Ascending aorta (tissue), 2 donors: ENCODE measurements around the gene NPIPB2. TPM values are rescaled to one million over a fixed set of nuclear protein-coding genes. Genes with fewer than 3 reads are reported as not detected.

Source experiments
- DNase-seq, 2 donors: peaks; one replicate each; pipeline ENCODE4 v3.0.0-alpha.2; 2019; ENCODE audit warnings: low spot score in 2 of 2
- H3K27ac ChIP-seq, 2 donors: fragments of 200-600 bp; sonication (generic); one replicate each; pipeline ENCODE4 v1.5.1; 2016 to 2017; ENCODE audit warnings: mild to moderate bottlenecking in 1 of 2
- H3K27me3 ChIP-seq: fragments of 200-600 bp; sonication (generic); one replicate; pipeline ENCODE4 v1.5.1; 2017
- H3K36me3 ChIP-seq, 2 donors: fragments of 200-600 bp; sonication (generic); one replicate each; pipeline ENCODE4 v1.5.1; 2016
- H3K4me1 ChIP-seq, 2 donors: fragments of 200-600 bp; sonication (generic); one replicate each; pipeline ENCODE4 v1.5.1; 2016 to 2017; ENCODE audit warnings: mild to moderate bottlenecking in 1 of 2
- H3K4me3 ChIP-seq, 2 donors: fragments of 200-600 bp; sonication (generic); one replicate each; pipeline ENCODE4 v1.5.1; 2016 to 2017; ENCODE audit warnings: mild to moderate bottlenecking in 1 of 2
- H3K9me3 ChIP-seq, 2 donors: fragments of 200-600 bp; sonication (generic); one replicate each; pipeline ENCODE4 v1.5.1; 2016
- intact Hi-C: fragments of 100-400 bp; cut with DNase I; formaldehyde crosslinking; loops from one replicate; pipeline ENCODE4 v1.15.1; 2023
- total RNA-seq: library from RNA; depleted of rRNA; stranded (reverse); fragments of >200 nt; gene quantifications from one replicate; pipeline ENCODE4 v1.1.0, GENCODE V29; 2016
- TF ChIP-seq, protein P1 (sequence below), 3 experiments: fragments of 200-600 bp in 2 of 3; fragments of 450-650 bp in 1 of 3; sonication (generic) in 2 of 3; IDR thresholded peaks; one replicate each; pipeline ENCODE4 v1.5.1; 2016 to 2019; ENCODE audit warnings: antibody characterized with exemption in 3 of 3, mild to moderate bottlenecking in 1 of 3, moderate library complexity in 1 of 3

NPIPB2 gene
- total RNA-seq, 1 donor from 2014 or later: 28.1 TPM

DNA sequence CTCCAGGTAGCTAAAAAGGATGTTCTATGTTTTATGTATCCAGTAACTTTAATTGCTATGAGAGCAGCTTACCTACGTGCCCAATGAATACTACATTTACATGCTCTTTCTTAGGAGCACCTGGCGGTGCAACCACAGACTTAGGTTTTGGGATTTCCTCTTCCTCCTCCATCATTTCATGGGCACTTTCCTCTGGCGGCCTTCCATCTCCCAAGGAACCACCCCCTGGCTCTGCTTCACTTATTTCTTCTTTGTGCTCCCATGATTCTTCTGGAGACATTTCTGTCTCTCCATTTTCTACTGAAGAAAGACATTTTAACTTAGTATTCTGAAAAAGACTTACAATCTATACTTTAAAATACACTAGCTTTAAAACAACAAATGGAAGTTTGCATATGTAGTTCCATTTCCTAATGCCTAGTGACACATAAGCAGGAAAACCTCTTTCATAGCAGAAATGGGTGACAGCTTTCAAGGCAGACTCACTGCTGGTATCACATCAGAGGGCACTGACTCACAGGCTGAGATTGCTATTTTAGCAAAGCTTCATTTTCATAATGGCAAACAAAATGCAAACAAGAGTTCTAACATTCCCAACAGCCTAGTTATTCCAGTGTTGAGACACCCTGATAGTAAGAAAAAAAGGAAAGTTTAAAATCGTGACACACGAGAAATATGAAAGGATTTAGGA lies 45.2 kb downstream of the NPIPB2 start:
- peaks cover 0 to 12% of the 10 kb centered on the region in 2 donors for H3K4me1 ChIP-seq
- no peak overlapping the region for H3K4me3 ChIP-seq
- no peaks in the 10 kb centered on the region for H3K27me3 ChIP-seq
- DNase-seq: no peak
- peaks cover 22 to 26% of the 10 kb centered on the region in 2 donors for H3K36me3 ChIP-seq
- TF ChIP-seq, protein P1, sequence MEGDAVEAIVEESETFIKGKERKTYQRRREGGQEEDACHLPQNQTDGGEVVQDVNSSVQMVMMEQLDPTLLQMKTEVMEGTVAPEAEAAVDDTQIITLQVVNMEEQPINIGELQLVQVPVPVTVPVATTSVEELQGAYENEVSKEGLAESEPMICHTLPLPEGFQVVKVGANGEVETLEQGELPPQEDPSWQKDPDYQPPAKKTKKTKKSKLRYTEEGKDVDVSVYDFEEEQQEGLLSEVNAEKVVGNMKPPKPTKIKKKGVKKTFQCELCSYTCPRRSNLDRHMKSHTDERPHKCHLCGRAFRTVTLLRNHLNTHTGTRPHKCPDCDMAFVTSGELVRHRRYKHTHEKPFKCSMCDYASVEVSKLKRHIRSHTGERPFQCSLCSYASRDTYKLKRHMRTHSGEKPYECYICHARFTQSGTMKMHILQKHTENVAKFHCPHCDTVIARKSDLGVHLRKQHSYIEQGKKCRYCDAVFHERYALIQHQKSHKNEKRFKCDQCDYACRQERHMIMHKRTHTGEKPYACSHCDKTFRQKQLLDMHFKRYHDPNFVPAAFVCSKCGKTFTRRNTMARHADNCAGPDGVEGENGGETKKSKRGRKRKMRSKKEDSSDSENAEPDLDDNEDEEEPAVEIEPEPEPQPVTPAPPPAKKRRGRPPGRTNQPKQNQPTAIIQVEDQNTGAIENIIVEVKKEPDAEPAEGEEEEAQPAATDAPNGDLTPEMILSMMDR (IDR thresholded peaks at IDR 0.05): no peak
- intact Hi-C loops: no loop called here
- peak overlapping the region; percentile 52 to 65 for H3K27ac ChIP-seq
- H3K9me3 ChIP-seq: no peaks in the 10 kb centered on the region

DNA sequence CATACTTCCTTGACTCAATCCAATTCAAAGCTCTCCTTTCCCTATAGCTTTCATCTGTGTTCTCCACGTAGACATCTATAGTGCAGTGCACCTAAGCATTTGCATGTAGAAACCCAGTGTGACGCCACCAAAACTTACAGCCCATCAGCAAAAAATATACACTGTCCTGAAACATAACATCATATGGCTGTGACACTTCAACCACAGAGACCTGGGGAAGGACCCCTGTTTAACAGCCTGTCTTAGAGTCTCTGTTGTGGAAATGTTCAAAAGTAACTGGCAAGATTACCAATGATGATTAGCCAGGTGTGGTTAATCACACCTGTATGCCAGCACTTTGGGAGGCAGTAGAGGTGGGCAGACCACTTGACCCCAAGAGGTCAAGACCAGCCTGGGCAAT lies 48.3 kb downstream of the NPIPB2 start:
- intact Hi-C loops: no loop called here
- H3K27me3 ChIP-seq: no peaks in the 10 kb centered on the region
- peaks cover 0 to 12% of the 10 kb centered on the region in 2 donors for H3K4me1 ChIP-seq
- no peak overlapping the region for H3K27ac ChIP-seq
- H3K36me3 ChIP-seq: peaks cover 36 to 53% of the 10 kb centered on the region in 2 donors
- H3K9me3 ChIP-seq: no peaks in the 10 kb centered on the region
- TF ChIP-seq, protein P1 (IDR thresholded peaks at IDR 0.05): no peak
- no peak overlapping the region for H3K4me3 ChIP-seq
- no peak for DNase-seq

DNA sequence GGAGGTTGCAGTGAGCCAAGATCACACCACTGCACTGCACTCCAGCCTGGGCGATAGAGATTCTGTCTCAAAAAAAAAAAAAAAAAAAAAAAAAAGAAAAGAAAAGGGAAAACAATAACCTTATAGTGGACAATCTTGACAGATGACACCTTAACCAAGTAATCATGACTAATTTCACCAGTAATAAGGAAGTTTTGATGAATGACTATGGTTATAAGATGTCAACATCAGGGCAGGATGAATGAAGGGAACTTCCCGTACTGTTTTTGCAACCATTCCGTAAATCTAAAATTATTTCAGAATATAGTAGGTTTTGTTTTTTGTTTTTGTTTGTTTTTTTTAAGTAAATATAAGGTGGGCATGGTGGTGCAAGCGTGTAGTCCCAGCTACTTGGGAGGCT lies 49.1 kb downstream of the NPIPB2 start:
- TF ChIP-seq, protein P1 (IDR thresholded peaks at IDR 0.05): no peak
- H3K4me3 ChIP-seq: no peak overlapping the region
- intact Hi-C loops: no loop called here
- no peaks in the 10 kb centered on the region for H3K9me3 ChIP-seq
- no peak overlapping the region for H3K27ac ChIP-seq
- H3K4me1 ChIP-seq: peaks cover 0 to 12% of the 10 kb centered on the region in 2 donors
- H3K27me3 ChIP-seq: no peaks in the 10 kb centered on the region
- no peak for DNase-seq
- H3K36me3 ChIP-seq: peaks cover 44 to 61% of the 10 kb centered on the region in 2 donors

DNA sequence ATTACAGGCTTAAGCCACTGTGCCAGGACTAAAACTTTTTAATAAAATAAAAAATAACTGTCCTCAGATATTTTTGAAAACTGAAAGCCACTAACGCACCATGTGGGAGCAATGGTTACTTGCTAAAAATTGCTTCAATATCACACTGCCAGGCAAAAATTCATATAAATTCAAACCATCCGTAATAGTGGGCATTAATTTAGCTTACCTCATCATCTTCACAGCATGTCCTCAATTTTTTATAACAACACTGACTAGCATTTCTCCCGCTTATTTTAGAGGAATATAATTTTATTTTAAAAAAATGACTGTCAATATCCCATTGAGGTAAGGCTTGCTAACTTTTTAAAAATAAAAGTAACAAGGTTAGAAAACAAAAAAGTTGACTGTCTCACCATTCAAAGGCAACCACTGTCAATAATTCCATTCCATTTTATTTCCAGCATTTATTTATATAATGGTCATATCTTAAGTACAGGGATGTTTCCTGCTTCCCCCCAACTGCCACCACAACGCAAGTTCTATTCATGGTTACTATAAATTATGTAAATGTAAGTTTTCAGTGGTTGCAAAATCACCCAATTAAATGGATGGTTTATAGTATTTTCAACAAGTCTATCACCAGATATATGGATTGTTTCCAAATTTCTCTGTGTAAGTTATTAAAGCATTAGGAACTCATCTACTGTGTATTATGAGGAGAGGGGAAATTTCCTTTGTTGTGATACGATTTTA lies 51.4 kb downstream of the NPIPB2 start:
- intact Hi-C loops: no loop called here
- H3K9me3 ChIP-seq: no peaks in the 10 kb centered on the region
- DNase-seq: no peak
- H3K4me3 ChIP-seq: no peak overlapping the region
- TF ChIP-seq, protein P1 (IDR thresholded peaks at IDR 0.05): no peak
- H3K27ac ChIP-seq: no peak overlapping the region
- H3K4me1 ChIP-seq: no peaks in the 10 kb centered on the region
- no peaks in the 10 kb centered on the region for H3K27me3 ChIP-seq
- peaks cover 53 to 70% of the 10 kb centered on the region in 2 donors for H3K36me3 ChIP-seq

DNA sequence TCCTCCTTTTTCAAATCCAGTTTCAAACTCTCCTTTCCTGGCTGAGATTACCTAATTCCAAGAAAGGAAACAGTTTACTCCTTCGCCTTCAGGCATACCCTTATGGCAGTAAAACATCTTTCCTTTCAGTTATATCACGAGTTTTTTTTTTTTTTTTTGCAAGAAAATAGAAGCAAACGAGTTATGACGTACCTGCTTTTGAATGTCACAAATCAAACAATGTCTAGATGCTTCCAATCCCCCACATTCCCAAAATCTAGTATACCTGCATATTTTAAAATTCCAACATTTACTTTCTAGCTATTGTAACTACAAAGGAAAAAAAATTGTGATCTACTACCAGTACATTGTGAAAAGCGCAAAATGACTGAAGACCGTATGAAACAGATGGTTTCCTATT lies 55.0 kb downstream of the NPIPB2 start:
- Histone ChIP-seq H3K27me3 (no peaks in the 10 kb centered on the region), H3K4me1 (no peaks in the 10 kb centered on the region), H3K9me3 (no peaks in the 10 kb centered on the region), H3K4me3 (no peak overlapping the region), H3K27ac (no peak overlapping the region), H3K36me3 (peaks cover 63 to 84% of the 10 kb centered on the region in 2 donors)
- DNase-seq: no peak
- intact Hi-C loops: no loop called here
- TF ChIP-seq, protein P1 (IDR thresholded peaks at IDR 0.05): no peak
